ENCODE data around the gene NCS1. TPM values are rescaled to one million over a fixed set of nuclear protein-coding genes. Genes with fewer than 3 reads are reported as not detected.

Gene NCS1
- 14.6 TPM for total RNA-seq

GRCh38 chr9:130172161-130172857, at the start of gene NCS1:
TSS of gene NCS1 (plus strand) at chr9:130172404. CDS start at chr9:130172664, 260 bp downstream.

GRCh38 chr9:130265431-130266235, 93.4 kb downstream of the NCS1 start, which contains the start of gene HMCN2:
TSS of gene HMCN2 (plus strand) at chr9:130265760. CDS start at chr9:130265879, 119 bp downstream.

Other genes starting within 250 kb of the NCS1 start
- 54.0 TPM for gene FNBP1, start 129.2 kb upstream of the NCS1 start, total RNA-seq
- gene GPR107, start 118.5 kb upstream of the NCS1 start, total RNA-seq, result 47.2 TPM
- gene HMCN2, start 93.4 kb downstream of the NCS1 start, total RNA-seq, result 5.9 TPM